Neural progenitor cell (in vitro differentiated cells): Measurements from ENCODE around the gene GCNT2. TPM values are rescaled to one million over a fixed set of nuclear protein-coding genes. Genes with fewer than 3 reads are reported as not detected.

Experiments used
- DNase-seq: peaks from one replicate; pipeline ENCODE4 v3.0.0-alpha.2; 2016; ENCODE audit warnings: low spot score
- H2AFZ ChIP-seq: fragments of 200-600 bp; sonication (generic); replicated peaks from 2 replicates; pipeline ENCODE4 v1.6.1; 2016; ENCODE audit warnings: antibody characterized with exemption
- H3F3A ChIP-seq: fragments of 200-600 bp; sonication (generic); 2 replicates; pipeline ENCODE4 v1.6.1; 2016; ENCODE audit warnings: antibody characterized with exemption, low read depth
- H3K27ac ChIP-seq: fragments of 200-600 bp; sonication (generic); 2 replicates; pipeline ENCODE4 v1.5.1; 2016; ENCODE audit warnings: mild to moderate bottlenecking
- H3K27me3 ChIP-seq: fragments of 200-600 bp; sonication (generic); 2 replicates; pipeline ENCODE4 v1.6.1; 2016; ENCODE audit warnings: mild to moderate bottlenecking, moderate library complexity
- H3K36me3 ChIP-seq: fragments of 200-600 bp; sonication (generic); 2 replicates; pipeline ENCODE4 v1.5.1; 2016
- H3K4me1 ChIP-seq: fragments of 200-600 bp; sonication (generic); 2 replicates; pipeline ENCODE4 v1.6.1; 2016; ENCODE audit warnings: mixed run types
- H3K4me2 ChIP-seq: fragments of 200-600 bp; sonication (generic); 2 replicates; pipeline ENCODE4 v1.6.1; 2016
- H3K4me3 ChIP-seq: fragments of 200-600 bp; sonication (generic); 2 replicates; pipeline ENCODE4 v1.5.1; 2016
- H3K79me2 ChIP-seq: fragments of 200-600 bp; sonication (generic); 2 replicates; pipeline ENCODE4 v1.6.1; 2016; ENCODE audit warnings: low read depth
- H3K9ac ChIP-seq: fragments of 200-600 bp; sonication (generic); 2 replicates; pipeline ENCODE4 v1.6.1; 2016
- H3K9me3 ChIP-seq: fragments of 200-600 bp; sonication (generic); 2 replicates; pipeline ENCODE4 v1.5.1; 2016; ENCODE audit warnings: low read depth
- H4K20me1 ChIP-seq: fragments of 200-600 bp; sonication (generic); 2 replicates; pipeline ENCODE4 v1.6.1; 2016; ENCODE audit warnings: low read depth
- H3K27ac Mint-ChIP-seq: 3 replicates; pipeline ENCODE4 v1.8.0; 2021; ENCODE audit warnings: mixed read lengths
- H3K27me3 Mint-ChIP-seq: 2 replicates; pipeline ENCODE4 v1.8.0; 2022; ENCODE audit warnings: low read depth, mild to moderate bottlenecking, inconsistent platforms, moderate library complexity, mixed read lengths; ENCODE audit not compliant: insufficient read depth
- H3K36me3 Mint-ChIP-seq: 3 replicates; pipeline ENCODE4 v1.8.0; 2021; ENCODE audit warnings: mixed read lengths
- H3K4me1 Mint-ChIP-seq: 3 replicates; pipeline ENCODE4 v1.8.0; 2021; ENCODE audit warnings: mixed read lengths
- H3K4me3 Mint-ChIP-seq: 3 replicates; pipeline ENCODE4 v1.8.0; 2021; ENCODE audit warnings: mild to moderate bottlenecking, moderate library complexity, mixed read lengths
- H3K9me3 Mint-ChIP-seq: 3 replicates; pipeline ENCODE4 v1.8.0; 2020; ENCODE audit warnings: mixed read lengths
- CTCF ChIP-seq: fragments of 200-600 bp; sonication (generic); IDR thresholded peaks from 2 replicates; pipeline ENCODE4 v1.5.1; 2017; ENCODE audit warnings: antibody characterized with exemption, mild to moderate bottlenecking
- EZH2 ChIP-seq: fragments of 200-600 bp; sonication (generic); IDR thresholded peaks from 2 replicates; pipeline ENCODE4 v1.6.1; 2017; ENCODE audit warnings: antibody characterized with exemption, mild to moderate bottlenecking, moderate library complexity
- EZH2phosphoT487 ChIP-seq: fragments of 200-600 bp; sonication (generic); IDR thresholded peaks from 2 replicates; pipeline ENCODE4 v1.6.1; 2017; ENCODE audit warnings: antibody characterized with exemption
- total RNA-seq: library from RNA; depleted of rRNA; stranded (reverse); fragments of >200 nt; gene quantifications from 2 replicates; pipeline ENCODE4 v1.2.3, GENCODE V29; 2015; ENCODE audit warnings: low replicate concordance

Gene GCNT2
- total RNA-seq, 1 donor from 2014 or later = 48.4 TPM

DNA sequence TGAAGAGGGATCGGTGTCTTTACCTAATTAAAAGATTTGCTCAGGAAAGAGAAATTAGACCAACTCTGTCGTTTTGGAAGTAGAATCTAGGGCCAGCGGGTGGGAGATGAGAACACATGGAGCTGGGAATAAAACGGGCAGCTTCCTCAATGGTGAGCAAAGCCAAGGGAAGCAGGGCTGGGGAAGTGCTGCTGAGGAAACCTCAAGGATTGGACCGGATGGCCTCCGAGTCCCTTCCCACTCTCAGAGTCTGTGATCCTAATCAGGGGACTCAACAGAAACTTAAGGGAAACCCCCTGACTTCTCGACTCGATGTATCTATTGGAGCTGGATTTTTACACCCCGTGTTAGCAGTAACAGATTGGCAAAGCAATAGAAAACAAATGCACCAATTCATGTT lies 10.8 kb downstream of the GCNT2 start:
- Histone ChIP-seq H3K79me2 (no peaks in the 10 kb centered on the region), H3K4me3 (no peak overlapping the region), H3K27ac (no peak overlapping the region), H3F3A (peaks cover 16% of the 10 kb centered on the region), H2AFZ (no peak overlapping the region), H3K9ac (no peak overlapping the region), H3K36me3 (no peaks in the 10 kb centered on the region), H4K20me1 (no peaks in the 10 kb centered on the region), H3K9me3 (no peaks in the 10 kb centered on the region), H3K27me3 (no peaks in the 10 kb centered on the region), H3K4me2 (no peak overlapping the region), H3K4me1 (no peaks in the 10 kb centered on the region)
- DNase-seq = no peak
- no peaks in the 10 kb centered on the region for H3K36me3 Mint-ChIP-seq
- no peaks in the 10 kb centered on the region for H3K9me3 Mint-ChIP-seq
- no peak for TF ChIP-seq EZH2
- TF ChIP-seq EZH2phosphoT487 = no peak
- no peak for TF ChIP-seq CTCF
- H3K4me1 Mint-ChIP-seq = peaks cover 10% of the 10 kb centered on the region
- H3K4me3 Mint-ChIP-seq = no peak overlapping the region
- peak overlapping the region; percentile 15 for H3K27ac Mint-ChIP-seq
- no peaks in the 10 kb centered on the region for H3K27me3 Mint-ChIP-seq

DNA sequence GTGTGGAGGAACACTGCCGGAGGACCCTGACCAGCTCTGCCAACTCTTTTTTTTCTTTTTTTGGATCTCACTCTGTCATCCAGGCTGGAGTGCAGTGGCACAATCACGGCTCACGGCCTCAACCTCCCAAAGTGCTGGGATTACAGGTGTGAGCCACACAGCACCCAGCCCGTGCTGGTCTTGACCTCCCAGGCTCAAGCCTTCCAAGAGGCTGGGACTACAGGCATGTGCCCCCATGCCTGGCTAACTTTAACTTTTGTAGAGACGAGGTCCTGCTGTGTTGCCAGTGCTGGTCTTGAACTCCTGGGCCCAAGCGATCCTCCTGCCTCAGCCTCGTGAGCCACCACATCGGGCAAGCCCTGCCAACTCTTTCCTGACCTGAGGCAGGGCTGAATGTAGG lies 11.2 kb downstream of the GCNT2 start:
- Mint-ChIP-seq H3K9me3 (no peaks in the 10 kb centered on the region), H3K36me3 (no peaks in the 10 kb centered on the region), H3K27ac (peak overlapping the region; percentile 18), H3K27me3 (no peaks in the 10 kb centered on the region), H3K4me3 (no peak overlapping the region), H3K4me1 (peaks cover 10% of the 10 kb centered on the region)
- no peak for TF ChIP-seq CTCF
- no peak for TF ChIP-seq EZH2phosphoT487
- no peak for TF ChIP-seq EZH2
- no peak overlapping the region for H2AFZ ChIP-seq
- H3K9ac ChIP-seq = no peak overlapping the region
- H3K4me1 ChIP-seq = no peaks in the 10 kb centered on the region
- H3F3A ChIP-seq = peaks cover 16% of the 10 kb centered on the region
- H4K20me1 ChIP-seq = no peaks in the 10 kb centered on the region
- no peak for DNase-seq
- no peak overlapping the region for H3K27ac ChIP-seq
- no peak overlapping the region for H3K4me3 ChIP-seq
- no peak overlapping the region for H3K4me2 ChIP-seq
- no peaks in the 10 kb centered on the region for H3K9me3 ChIP-seq
- H3K27me3 ChIP-seq = no peaks in the 10 kb centered on the region
- H3K36me3 ChIP-seq = no peaks in the 10 kb centered on the region
- H3K79me2 ChIP-seq = no peaks in the 10 kb centered on the region

DNA sequence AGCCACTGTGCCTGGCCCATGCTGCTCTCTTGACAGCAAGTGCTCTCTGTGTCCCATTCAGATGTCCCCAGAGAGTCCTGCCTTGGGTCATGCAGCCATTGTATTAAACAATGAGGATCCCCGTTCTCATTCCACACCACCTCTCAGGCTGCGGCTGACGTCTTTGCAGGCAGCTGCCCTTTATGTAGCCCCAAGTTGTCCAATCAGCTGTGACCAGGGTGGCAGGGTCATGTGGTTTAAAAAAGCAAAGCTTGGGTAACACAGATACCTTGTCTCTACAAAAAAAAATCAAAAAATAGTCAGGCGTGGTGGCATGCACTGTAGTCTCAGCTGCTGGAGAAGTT lies 13.2 kb downstream of the GCNT2 start:
- H3K4me3 ChIP-seq = no peak overlapping the region
- peak overlapping the region; percentile 35 for H3K4me2 ChIP-seq
- peak overlapping the region; percentile 63 for H3K27ac Mint-ChIP-seq
- peaks cover 16% of the 10 kb centered on the region for H3F3A ChIP-seq
- no peak overlapping the region for H3K27ac ChIP-seq
- no peak overlapping the region for H2AFZ ChIP-seq
- H3K27me3 ChIP-seq = no peaks in the 10 kb centered on the region
- H3K4me3 Mint-ChIP-seq = no peak overlapping the region
- peaks cover 5% of the 10 kb centered on the region for H3K4me1 Mint-ChIP-seq
- no peaks in the 10 kb centered on the region for H3K36me3 Mint-ChIP-seq
- peak; percentile 52 for DNase-seq
- no peaks in the 10 kb centered on the region for H3K9me3 Mint-ChIP-seq
- no peak for TF ChIP-seq EZH2phosphoT487
- TF ChIP-seq EZH2 = no peak
- TF ChIP-seq CTCF = no peak
- H3K36me3 ChIP-seq = no peaks in the 10 kb centered on the region
- H3K79me2 ChIP-seq = no peaks in the 10 kb centered on the region
- no peaks in the 10 kb centered on the region for H3K9me3 ChIP-seq
- no peaks in the 10 kb centered on the region for H3K4me1 ChIP-seq
- H3K9ac ChIP-seq = no peak overlapping the region
- H4K20me1 ChIP-seq = no peaks in the 10 kb centered on the region
- no peaks in the 10 kb centered on the region for H3K27me3 Mint-ChIP-seq

DNA sequence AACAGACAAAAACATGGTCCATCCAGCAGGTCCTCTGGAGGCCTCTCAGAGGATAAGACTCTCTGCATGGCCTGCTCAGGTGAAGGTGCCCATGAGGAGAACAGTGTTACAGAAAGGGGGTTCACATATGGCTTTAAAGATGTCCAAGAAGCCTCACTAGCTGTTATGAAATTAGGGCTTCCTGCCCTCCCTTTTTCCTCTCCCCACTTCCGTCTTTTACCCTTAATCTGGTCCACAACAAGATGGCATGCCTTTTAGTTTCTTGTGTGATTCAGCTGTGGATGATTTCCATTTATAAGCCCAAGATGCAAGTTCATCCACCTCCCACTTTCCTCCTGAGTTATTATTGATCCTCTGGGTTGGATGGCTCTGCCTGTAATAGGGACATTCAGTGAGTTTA lies 14.0 kb downstream of the GCNT2 start:
- no peak for DNase-seq
- Histone ChIP-seq H3K27me3 (no peaks in the 10 kb centered on the region), H4K20me1 (no peaks in the 10 kb centered on the region), H3K9ac (no peak overlapping the region), H3F3A (peaks cover 16% of the 10 kb centered on the region), H3K4me2 (no peak overlapping the region), H2AFZ (no peak overlapping the region), H3K27ac (no peak overlapping the region), H3K36me3 (no peaks in the 10 kb centered on the region), H3K4me3 (no peak overlapping the region), H3K4me1 (no peaks in the 10 kb centered on the region), H3K9me3 (no peaks in the 10 kb centered on the region), H3K79me2 (no peaks in the 10 kb centered on the region)
- H3K4me3 Mint-ChIP-seq = no peak overlapping the region
- TF ChIP-seq EZH2 (no peak), EZH2phosphoT487 (no peak), CTCF (no peak)
- no peaks in the 10 kb centered on the region for H3K9me3 Mint-ChIP-seq
- H3K27ac Mint-ChIP-seq = no peak overlapping the region
- H3K4me1 Mint-ChIP-seq = peaks cover 5% of the 10 kb centered on the region
- no peaks in the 10 kb centered on the region for H3K27me3 Mint-ChIP-seq
- no peaks in the 10 kb centered on the region for H3K36me3 Mint-ChIP-seq
